RKO (cell line): ENCODE measurements around the gene DOCK9.

ENCODE experiments used
- DNase-seq: peaks from one replicate; pipeline ENCODE4 v3.0.0-alpha.2; 2016; ENCODE audit warnings: low spot score

The DOCK9 gene

DNA sequence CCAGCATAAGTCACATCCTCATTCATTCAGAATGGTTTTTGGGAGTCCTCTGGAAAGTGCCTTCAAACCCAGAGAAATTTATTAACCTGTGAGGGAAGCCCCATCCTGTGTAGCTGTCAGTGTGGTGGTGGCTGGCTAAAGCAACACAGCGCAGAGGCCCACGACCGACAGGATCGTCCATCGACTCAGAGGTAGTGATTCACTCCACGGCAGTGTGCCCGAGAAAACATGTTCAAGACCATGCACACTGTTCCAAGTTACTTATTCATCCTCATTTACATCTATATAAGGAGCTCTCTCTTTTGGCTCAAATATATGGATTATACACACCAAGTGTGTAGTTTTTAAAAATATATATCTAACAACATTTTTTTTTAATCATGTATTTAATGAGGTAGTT, 129.1 kb downstream of the DOCK9 start:
- DNase-seq = no peak

GRCh38 chr13:98847780-98848179, 130.1 kb downstream of the DOCK9 start:
- no peak for DNase-seq

DNA sequence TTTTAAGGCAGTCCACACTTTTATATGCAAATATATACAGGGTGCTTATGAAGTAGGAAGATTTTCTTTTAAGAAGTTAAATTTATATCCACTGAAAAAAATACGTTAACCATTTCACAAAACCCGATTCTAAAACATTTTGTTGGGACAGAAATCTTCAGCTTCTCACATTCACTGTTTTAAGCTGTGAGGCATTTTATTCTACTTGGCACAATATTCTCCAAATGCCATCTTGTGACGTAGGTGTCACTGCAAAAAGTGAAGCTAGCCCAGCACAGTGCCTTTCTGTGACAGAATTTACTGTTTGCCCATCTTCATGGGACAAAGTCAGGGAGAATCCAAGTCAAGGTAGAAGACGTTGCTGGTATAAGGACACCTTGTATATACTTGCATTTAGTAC, 130.9 kb downstream of the DOCK9 start:
- no peak for DNase-seq

GRCh38 chr13:98846521-98846920, 131.3 kb downstream of the DOCK9 start:
- no peak for DNase-seq

DNA sequence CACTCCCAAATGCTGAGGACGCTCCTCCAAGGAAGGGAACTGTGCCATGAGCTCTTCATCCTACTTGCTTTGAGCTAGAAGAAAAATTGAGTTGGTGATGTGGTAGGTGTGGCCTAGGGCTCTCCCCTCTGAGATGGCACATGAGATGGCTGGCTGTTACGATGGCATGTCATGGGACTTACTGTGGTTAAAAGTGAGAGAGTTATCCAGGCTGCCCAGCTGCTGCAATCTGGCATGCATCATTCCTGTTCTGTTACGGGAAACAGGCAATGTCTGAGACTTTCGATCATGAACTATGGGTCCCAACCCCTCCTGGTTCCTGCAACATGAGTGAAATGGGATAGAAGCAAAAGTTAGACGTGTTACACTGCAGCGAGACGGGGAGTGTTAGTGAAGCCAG, 132.1 kb downstream of the DOCK9 start:
- DNase-seq = no peak

- DNase-seq = no peak
These were observed 133.8 kb downstream of the DOCK9 start for GRCh38 chr13:98844021-98844420.

- no peak for DNase-seq
These were observed 134.4 kb downstream of the DOCK9 start for GRCh38 chr13:98843482-98843877.

- peak; percentile 66 for DNase-seq
These were observed 134.9 kb downstream of the DOCK9 start for GRCh38 chr13:98842858-98843481.

GRCh38 chr13:98842070-98842469, 135.8 kb downstream of the DOCK9 start:
- DNase-seq = no peak

DNA sequence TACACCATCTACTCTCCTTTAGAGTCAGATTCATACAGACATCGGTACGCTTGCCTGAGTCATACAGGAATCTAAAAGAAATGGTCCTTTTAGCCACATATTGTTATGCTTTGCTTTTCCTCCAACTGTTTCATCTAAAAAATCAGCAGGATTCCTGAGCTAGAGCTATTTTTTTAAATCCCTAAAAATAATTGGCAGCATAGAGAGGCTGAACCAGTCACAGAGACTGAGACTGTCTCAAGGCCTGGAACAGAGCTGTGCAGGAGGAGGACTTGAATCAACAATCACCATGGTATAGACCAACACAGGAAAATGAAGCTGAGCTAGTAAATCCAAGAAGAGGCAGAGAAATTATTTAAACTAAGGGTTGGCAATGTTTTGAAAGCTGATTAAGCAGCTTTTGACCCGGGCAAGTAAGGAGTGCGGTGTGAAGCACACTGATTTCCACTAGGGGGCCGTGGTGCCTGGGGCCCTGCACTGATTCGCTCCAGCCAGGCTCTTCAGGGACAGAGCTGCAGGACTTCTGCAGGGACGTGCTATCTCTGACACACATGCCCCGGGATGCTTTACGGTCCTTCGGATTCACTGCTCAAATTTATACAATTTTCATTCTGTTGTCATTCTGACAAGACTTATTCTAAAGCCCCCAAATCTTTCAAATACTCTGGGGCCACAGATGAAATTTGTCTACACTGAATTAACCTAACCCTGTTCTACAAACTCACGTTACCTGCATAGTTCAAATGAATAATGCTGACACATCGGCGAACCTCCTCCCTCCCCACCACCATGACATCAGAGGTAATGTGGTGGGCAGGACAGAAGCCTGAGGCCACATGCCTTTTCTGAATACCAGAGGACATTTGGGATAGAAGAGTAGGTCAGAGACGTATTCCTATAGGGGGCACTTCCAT, 137.8 kb downstream of the DOCK9 start:
- peak; percentile 83 for DNase-seq

DNA sequence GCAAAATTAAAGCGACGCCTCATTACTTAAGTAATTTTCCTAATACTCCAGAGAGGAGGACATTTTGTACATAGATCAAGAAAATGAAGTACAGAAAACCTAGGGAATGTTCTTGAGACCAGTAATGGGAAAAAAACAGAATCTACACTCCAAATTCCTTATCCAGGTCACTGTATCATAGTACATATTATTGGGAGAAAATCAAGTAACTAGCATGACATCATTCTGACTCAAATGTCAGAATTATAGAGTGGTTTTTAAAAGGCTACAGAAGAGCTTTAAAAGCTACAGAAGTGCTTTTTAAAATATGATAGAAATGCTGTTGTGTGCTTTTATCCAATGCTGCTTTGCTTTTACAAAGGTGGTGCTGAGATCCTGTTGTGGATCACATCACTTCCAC, 139.1 kb downstream of the DOCK9 start:
- no peak for DNase-seq

DNA sequence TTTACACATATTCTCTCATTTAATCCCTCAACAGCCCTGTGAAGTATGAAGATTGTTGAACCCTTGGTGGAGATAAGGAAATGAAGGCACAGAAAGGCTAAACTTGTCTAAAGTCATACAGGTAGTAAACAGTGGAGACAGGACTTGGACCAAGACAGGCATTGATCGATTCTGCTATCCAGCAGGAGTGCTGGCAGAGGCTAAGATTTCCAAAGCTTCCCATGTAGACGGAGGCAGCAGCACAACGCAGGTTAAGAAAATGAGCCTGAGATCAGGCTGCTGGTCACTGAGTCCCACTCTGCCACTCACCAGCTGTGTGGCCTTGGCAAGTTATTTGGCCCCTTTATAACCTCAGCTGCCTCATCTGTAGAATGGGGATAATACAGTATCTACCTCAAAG, 140.0 kb downstream of the DOCK9 start:
- no peak for DNase-seq

- DNase-seq = no peak
These were observed 142.7 kb downstream of the DOCK9 start for GRCh38 chr13:98835156-98835555.

DNA sequence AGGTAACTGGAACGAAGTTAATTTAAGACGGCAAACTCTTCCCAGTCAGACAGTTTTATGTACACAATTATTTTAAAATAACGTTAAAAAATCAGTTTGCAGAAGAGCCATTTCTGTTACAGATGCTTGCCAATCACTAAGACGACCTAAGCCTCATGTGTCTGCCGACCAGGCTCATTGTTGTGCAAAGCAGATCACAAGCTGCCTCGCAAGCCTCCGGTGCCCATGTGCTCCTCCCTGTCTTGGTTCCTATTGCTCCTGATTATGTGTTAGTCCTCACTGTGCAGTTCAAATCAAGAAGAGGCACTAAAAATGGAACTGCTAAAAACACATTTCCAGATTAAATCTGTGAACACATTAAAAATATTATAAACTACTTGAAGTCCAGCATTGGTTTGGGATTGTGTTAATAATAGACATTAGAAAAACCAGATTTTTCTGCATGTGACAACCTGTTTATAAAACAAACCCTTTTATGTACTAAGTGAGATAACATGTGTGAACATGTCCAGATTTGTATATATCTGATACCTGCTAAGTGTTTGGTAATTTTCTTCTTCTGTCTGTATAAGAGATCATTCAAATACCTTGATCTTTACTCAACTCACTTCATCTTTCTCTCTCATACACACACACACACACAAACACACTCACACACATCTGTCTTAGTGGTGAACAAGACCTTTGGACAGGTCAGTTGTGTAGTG, 143.5 kb downstream of the DOCK9 start:
- no peak for DNase-seq

DNA sequence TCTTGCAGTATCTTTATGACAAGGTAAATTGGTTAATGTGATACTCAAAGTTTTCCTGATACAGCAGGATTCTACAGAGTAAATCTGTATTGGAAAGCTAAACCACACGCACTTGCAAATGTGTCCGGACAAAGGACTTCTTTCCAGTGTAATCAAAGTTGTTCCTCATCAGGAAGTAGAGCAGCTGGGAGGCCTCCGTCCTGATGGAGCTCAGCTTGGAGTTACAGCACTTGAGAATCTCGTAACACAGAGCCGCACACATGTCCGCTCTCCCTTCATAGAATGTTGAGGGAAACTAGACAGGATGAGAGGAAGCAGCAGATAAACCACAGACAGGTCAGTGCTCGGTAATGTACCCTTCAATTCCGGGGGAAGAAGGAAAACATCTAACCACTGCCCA, 146.6 kb downstream of the DOCK9 start:
- DNase-seq = no peak

- DNase-seq = no peak
These were observed 148.3 kb downstream of the DOCK9 start for GRCh38 chr13:98829541-98829940.

- DNase-seq = no peak
These were observed 149.2 kb downstream of the DOCK9 start for GRCh38 chr13:98828614-98829013.

DNA sequence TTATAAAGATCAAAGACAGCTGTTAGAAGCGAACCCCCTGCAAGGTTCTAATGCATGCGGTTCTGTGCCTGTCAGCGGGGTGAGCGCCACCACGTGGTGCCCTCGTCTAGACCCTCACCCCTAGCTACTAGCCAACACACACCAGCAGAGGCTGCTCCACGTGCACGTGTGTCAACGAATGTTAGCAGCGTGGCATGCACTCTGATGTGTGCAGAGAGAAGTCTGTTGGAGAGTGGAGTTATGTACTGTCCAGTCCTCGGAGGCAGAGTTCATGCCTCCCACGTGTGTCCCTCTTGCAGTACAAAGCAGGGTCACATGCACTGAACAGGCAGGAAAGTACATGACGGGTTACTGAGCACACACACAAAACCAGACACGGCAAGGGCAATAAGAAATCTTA, 150.4 kb downstream of the DOCK9 start:
- DNase-seq = no peak

DNA sequence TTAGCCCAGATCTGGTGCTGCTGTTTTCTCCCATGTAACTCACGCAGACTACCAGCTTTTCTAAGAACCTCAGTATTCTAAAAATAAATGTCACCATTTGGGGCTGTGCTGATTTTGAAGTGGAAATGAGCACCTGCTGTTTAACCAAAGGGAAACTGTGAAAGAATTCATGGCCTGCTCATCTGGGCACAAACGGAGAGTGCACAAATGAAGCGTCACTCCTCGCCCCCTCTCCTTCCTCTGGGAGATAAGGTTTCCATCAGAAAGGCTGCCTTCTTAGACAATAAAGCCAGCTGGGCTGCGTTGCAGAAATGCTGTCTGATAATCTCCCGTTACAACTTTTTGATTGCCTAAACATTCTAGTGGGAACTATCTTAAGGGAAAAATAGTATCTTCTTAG, 151.7 kb downstream of the DOCK9 start:
- DNase-seq = no peak

DNA sequence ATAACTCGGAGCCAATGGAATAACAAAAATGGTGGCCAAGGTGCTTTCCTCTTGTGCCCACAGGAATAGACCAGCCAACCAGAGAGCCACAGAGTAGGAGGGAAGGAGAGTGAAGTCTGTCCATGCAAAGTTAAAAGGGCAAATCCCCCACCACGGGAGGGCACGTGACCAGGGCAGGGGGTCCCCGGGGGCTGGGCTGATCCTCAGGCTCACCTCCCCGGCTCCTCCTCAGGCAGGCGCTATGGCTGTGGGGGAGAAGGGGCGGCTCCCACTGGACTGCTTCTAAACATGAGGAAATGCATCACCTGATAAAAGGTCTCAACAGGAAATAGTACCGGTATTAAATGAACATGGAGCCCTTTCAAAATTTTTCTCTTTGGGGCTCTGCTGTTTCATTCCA, 152.2 kb downstream of the DOCK9 start:
- no peak for DNase-seq

DNA sequence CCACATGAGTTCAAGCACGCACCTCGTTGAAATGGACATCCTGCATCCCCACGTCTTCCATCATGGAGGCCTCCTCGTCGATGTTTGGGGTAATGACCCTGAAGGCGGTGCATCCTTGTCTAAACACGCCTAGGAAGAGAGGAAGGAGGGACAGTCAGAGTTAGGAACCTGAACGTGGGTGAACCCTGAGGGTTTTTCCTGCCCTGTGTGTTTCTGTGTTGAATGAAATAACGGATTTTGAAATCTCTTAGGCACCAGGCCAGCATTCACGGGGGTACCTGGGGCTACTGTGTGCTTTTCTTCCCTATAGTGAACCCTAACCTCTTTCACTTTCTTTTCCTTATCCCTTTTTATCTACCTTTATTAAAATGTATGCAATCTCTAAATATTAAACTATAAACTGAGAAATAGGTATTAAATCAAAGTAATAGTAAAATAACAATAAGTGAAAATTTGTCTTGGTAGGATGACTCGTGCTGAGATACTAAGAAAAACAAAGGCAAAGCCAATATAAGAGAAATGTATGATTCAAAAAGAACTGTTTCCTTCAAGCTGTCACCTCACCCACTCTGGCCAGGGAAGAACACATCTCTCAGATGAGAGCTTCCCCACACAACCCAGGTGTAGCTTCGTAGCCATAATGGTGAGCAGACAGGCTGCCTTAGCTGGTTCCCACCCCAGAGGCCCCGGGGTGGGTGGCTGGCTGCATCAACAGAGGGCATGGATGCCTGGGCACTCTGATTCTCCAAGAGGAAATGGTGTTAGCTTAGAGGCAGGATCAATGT, 153.3 kb downstream of the DOCK9 start:
- no peak for DNase-seq

DNA sequence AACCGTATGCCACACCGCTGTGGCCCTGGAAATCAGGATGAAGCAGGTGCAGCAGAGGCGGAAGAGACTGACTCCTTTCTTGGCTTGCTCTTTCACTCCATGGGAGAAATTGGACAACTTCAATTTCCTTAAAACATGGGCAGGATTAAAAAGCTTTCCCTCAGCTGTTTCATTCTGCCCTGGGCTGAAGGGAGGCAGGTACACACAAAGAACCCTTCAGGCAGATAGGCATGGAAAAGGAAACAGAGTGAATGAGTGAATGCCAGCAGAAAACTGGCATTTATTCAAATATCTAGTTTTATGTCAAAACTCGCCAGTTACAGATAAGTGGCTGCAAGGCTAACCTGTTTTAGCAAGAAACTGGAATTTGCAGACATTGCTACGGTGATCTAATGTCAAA, 154.4 kb downstream of the DOCK9 start:
- DNase-seq = no peak
